Measurements from ENCODE around the gene MACROD2. TPM values are rescaled to one million over a fixed set of nuclear protein-coding genes. Genes with fewer than 3 reads are reported as not detected.

Gene MACROD2
- total and polyA plus RNA-seq, 2 of the 4 experiments (the other 2 are of a cell fraction): not detected

GRCh38 chr20:15923030-15923776, 1927.9 kb downstream of the MACROD2 start:
- H3K4me2 ChIP-seq (ENCODE audit: low read depth, low read length): no peak overlapping the region
- no peak overlapping the region for H4K5ac ChIP-seq (ENCODE audit: low read depth, low read length)
- H3K14ac ChIP-seq (replicated peaks; ENCODE audit: low read depth, low read length): no peak overlapping the region
- no peaks in the 10 kb centered on the region for H3K4me1 ChIP-seq (ENCODE audit: control insufficient read depth, insufficient read depth, low read length)
- H3K4ac ChIP-seq (ENCODE audit: low read depth, low read length): no peak overlapping the region
- no peak for ATAC-seq (ENCODE audit: low read depth)
- H2AK9ac ChIP-seq (replicated peaks; ENCODE audit: low read depth, low read length, poor library complexity): no peak overlapping the region
- H2BK15ac ChIP-seq (ENCODE audit: low read depth, low read length): no peak overlapping the region
- no peak for DNase-seq
- in situ Hi-C loops (cut with MboI; ENCODE audit: low sequenced_read_pairs): no loop called here
- no peak overlapping the region for H3K56ac ChIP-seq (ENCODE audit: extremely low read depth, insufficient read depth, low read length)
- dilution Hi-C loops (cut with HindIII; ENCODE audit: low sequenced_read_pairs, unreplicated experiment): no loop called here
- H2BK20ac ChIP-seq (ENCODE audit: low read depth, low read length): no peak overlapping the region
- H3K27ac ChIP-seq (ENCODE audit: insufficient read depth, low read length): no peak overlapping the region
- TF ChIP-seq RAD21 (IDR thresholded peaks at IDR 0.05; ENCODE audit: low read length) (no peak), MAFK (IDR thresholded peaks at IDR 0.05; ENCODE audit: low read depth, low read length) (no peak), SMC3 (IDR thresholded peaks at IDR 0.05; ENCODE audit: low read depth, low read length) (no peak), CEBPB (IDR thresholded peaks at IDR 0.05; ENCODE audit: low read depth, low read length) (no peak)
- no peak overlapping the region for H2BK120ac ChIP-seq (ENCODE audit: low read depth, low read length)
- BruUV-seq (replicated peaks): no TSS peak
- H3K23ac ChIP-seq (ENCODE audit: low read depth, low read length): no peak overlapping the region
- no CpG with 5 or more reads among the region's 8 CpGs for WGBS, 2 experiments (ENCODE audit: extremely low coverage in 2 of 2, insufficient read length in 1 of 2)
- no peak overlapping the region for H3K18ac ChIP-seq (ENCODE audit: low read depth, low read length)
- H4K8ac ChIP-seq (ENCODE audit: low read depth in 2 of 2, low read length in 2 of 2): no peak overlapping the region
- no peaks in the 10 kb centered on the region for H3K27me3 ChIP-seq (ENCODE audit: control insufficient read depth, insufficient read depth, low read length)
- intact Hi-C loops (cut with micrococcal nuclease): no loop called here
- H3K4me3 ChIP-seq (ENCODE audit: insufficient read depth, low read depth, low read length): no peak overlapping the region
- ChIA-PET POLR2A (ENCODE audit: unreplicated experiment) (no interaction called here), CTCF (no interaction called here)
- no peak overlapping the region for H4K91ac ChIP-seq (ENCODE audit: insufficient read depth, low read depth, low read length)
- H4K20me1 ChIP-seq (ENCODE audit: insufficient read depth, low read length): no peaks in the 10 kb centered on the region
- peaks cover 4% of the 10 kb centered on the region; the same call in 1 of the 2 replicates for H3K9me3 ChIP-seq (ENCODE audit: control insufficient read depth, insufficient read depth, low read length)
- no peaks in the 10 kb centered on the region for H3K79me1 ChIP-seq (ENCODE audit: low read depth in 1 of 2, low read length in 2 of 2)
- H2BK5ac ChIP-seq (ENCODE audit: low read depth, low read length, poor library complexity, severe bottlenecking): no peak overlapping the region
- no peak overlapping the region for H3K9ac ChIP-seq (ENCODE audit: low read depth, low read length)
- no peak overlapping the region for H2AK5ac ChIP-seq (ENCODE audit: low read depth, low read length)
- no peaks in the 10 kb centered on the region for H3K9me1 ChIP-seq (ENCODE audit: insufficient read depth, low read length)
- H3K36me3 ChIP-seq (ENCODE audit: control insufficient read depth, insufficient read depth, low read length): no peaks in the 10 kb centered on the region
- H2AFZ ChIP-seq (replicated peaks; ENCODE audit: low read length, poor library complexity): no peak overlapping the region

Measured in IMR-90 (cell line).